ENCODE data around the gene DNAJA3. TPM values are rescaled to one million over a fixed set of nuclear protein-coding genes. Genes with fewer than 3 reads are reported as not detected.

DNAJA3 gene
- total and polyA plus RNA-seq, 2 donors (not counting 3 experiments of a cell fraction or from before 2014, with no cell fraction given) = 33.4 to 45.4 TPM

GRCh38 chr16:4411684-4412083, 14.0 kb upstream of the DNAJA3 start:
- TF ChIP-seq JUN (IDR thresholded peaks at IDR 0.05; ENCODE audit: borderline replicate concordance, insufficient read depth, insufficient read length, low read depth) (no peak), GATA2 (IDR thresholded peaks at IDR 0.05; ENCODE audit: insufficient read depth, insufficient read length, low read depth, low read length) (no peak)
- no peak overlapping the region for H3K27ac ChIP-seq (ENCODE audit: insufficient read depth, low read depth, low read length)
- no peak for FAIRE-seq

GRCh38 chr16:4412159-4412558, 13.5 kb upstream of the DNAJA3 start:
- H3K4me3 ChIP-seq (replicated peaks in 1 of 3; ENCODE audit: insufficient read depth in 1 of 3, low read depth in 1 of 3, low read length in 3 of 3) = no peak overlapping the region
- H3K27me3 ChIP-seq (ENCODE audit: control insufficient read depth in 2 of 2, insufficient read depth in 2 of 2, low read length in 2 of 2) = no peaks in the 10 kb centered on the region
- CTCF ChIA-PET = interaction anchor here (2.2 kb wide), 1 partner anchor 10 kb away, joined by 10 read pairs; no protein-coding TSS in a partner anchor
- no peak overlapping the region for H2AFZ ChIP-seq (ENCODE audit: low read depth, low read length)
- H3K9ac ChIP-seq (replicated peaks; ENCODE audit: extremely low read depth, insufficient read depth, low read length) = no peak overlapping the region
- no peak for DNase-seq (ENCODE audit: low read depth, low spot score)
- peaks cover 5 to 13% of the 10 kb centered on the region in 2 experiments for H3K36me3 ChIP-seq (ENCODE audit: control insufficient read depth in 2 of 2, extremely low read depth in 1 of 2, insufficient read depth in 2 of 2, low read length in 2 of 2)
- no peak overlapping the region for H3K4me2 ChIP-seq (ENCODE audit: insufficient read depth, low read length)
- no peak overlapping the region for H3K27ac ChIP-seq (ENCODE audit: insufficient read depth, low read depth, low read length)
- FAIRE-seq = no peak
- no peaks in the 10 kb centered on the region for H3K9me3 ChIP-seq (replicated peaks; ENCODE audit: control insufficient read depth, insufficient read depth, low read length)
- TF ChIP-seq CTCF (IDR thresholded peaks at IDR 0.05; ENCODE audit: extremely low read depth in 1 of 2, insufficient read depth in 1 of 2, low read depth in 1 of 2, low read length in 2 of 2) = no peak
- TF ChIP-seq POLR2AphosphoS5 (IDR thresholded peaks at IDR 0.05; ENCODE audit: insufficient read depth, low read depth, low read length) = no peak
- no peaks in the 10 kb centered on the region for H4K20me1 ChIP-seq (replicated peaks; ENCODE audit: control insufficient read depth, extremely low read depth, insufficient read depth, low read length)
- no peaks in the 10 kb centered on the region for H3K9me1 ChIP-seq (replicated peaks; ENCODE audit: control insufficient read depth, extremely low read depth, insufficient read depth, low read length)
- intact Hi-C loops (cut with micrococcal nuclease) = no loop called here
- dilution Hi-C loops (cut with MboI; ENCODE audit: extremely low pct_ligation_motif_present, low sequenced_read_pairs) = no loop called here
- no TSS peak for BruUV-seq (replicated peaks)
- peaks cover 44% of the 10 kb centered on the region for H3K79me2 ChIP-seq (ENCODE audit: control insufficient read depth, insufficient read depth, low read length)
- H3K4me1 ChIP-seq (ENCODE audit: control insufficient read depth, extremely low read depth, insufficient read depth, low read length) = peaks cover 31% of the 10 kb centered on the region
- POLR2A ChIA-PET = no interaction called here

More at GRCh38 chr16:4411684-4412083, 14.0 kb upstream of the DNAJA3 start:
- peaks cover 31% of the 10 kb centered on the region for H3K4me1 ChIP-seq (ENCODE audit: control insufficient read depth, extremely low read depth, insufficient read depth, low read length)
- no peaks in the 10 kb centered on the region for H3K9me1 ChIP-seq (replicated peaks; ENCODE audit: control insufficient read depth, extremely low read depth, insufficient read depth, low read length)
- no peak for DNase-seq (ENCODE audit: low read depth, low spot score)
- ChIA-PET POLR2A (no interaction called here), CTCF (interaction anchor here (2.2 kb wide), 1 partner anchor 9 kb away, joined by 10 read pairs; no protein-coding TSS in a partner anchor)
- peaks cover 44% of the 10 kb centered on the region for H3K79me2 ChIP-seq (ENCODE audit: control insufficient read depth, insufficient read depth, low read length)
- H2AFZ ChIP-seq (ENCODE audit: low read depth, low read length) = no peak overlapping the region
- H3K4me2 ChIP-seq (ENCODE audit: insufficient read depth, low read length) = no peak overlapping the region
- H3K9me3 ChIP-seq (replicated peaks; ENCODE audit: control insufficient read depth, insufficient read depth, low read length) = no peaks in the 10 kb centered on the region
- H3K36me3 ChIP-seq (ENCODE audit: control insufficient read depth in 2 of 2, extremely low read depth in 1 of 2, insufficient read depth in 2 of 2, low read length in 2 of 2) = peaks cover 6 to 13% of the 10 kb centered on the region in 2 experiments
- intact Hi-C loops (cut with micrococcal nuclease) = no loop called here
- no peaks in the 10 kb centered on the region for H4K20me1 ChIP-seq (replicated peaks; ENCODE audit: control insufficient read depth, extremely low read depth, insufficient read depth, low read length)
- dilution Hi-C loops (cut with MboI; ENCODE audit: extremely low pct_ligation_motif_present, low sequenced_read_pairs) = no loop called here
- no peak overlapping the region for H3K9ac ChIP-seq (replicated peaks; ENCODE audit: extremely low read depth, insufficient read depth, low read length)
- no peak overlapping the region for H3K4me3 ChIP-seq (replicated peaks in 1 of 3; ENCODE audit: insufficient read depth in 1 of 3, low read depth in 1 of 3, low read length in 3 of 3)
- BruUV-seq (replicated peaks) = no TSS peak
- H3K27me3 ChIP-seq (ENCODE audit: control insufficient read depth in 2 of 2, insufficient read depth in 2 of 2, low read length in 2 of 2) = no peaks in the 10 kb centered on the region

All from endothelial cell of umbilical vein (primary cell).